Measurements from ENCODE around the gene FAM78A.
A peak's percentile ranks its signal among the peaks of the same experiment; 100 is the strongest.

Gene FAM78A

GRCh38 chr9:131276094-131276888 lies at the start of gene FAM78A:
FAM78A (minus strand) TSS chr9:131276510; CDS start chr9:131276179, 331 bp downstream.
- DNase-seq: peak; percentile 85

GRCh38 chr9:131324736-131325679 lies 48.7 kb upstream of the FAM78A start:
- DNase-seq: no peak

- no peak for DNase-seq
These were observed 47.3 kb upstream of the FAM78A start for GRCh38 chr9:131323629-131324028.

- DNase-seq: no peak
These were observed 43.8 kb upstream of the FAM78A start for GRCh38 chr9:131320031-131320685.

- no peak for DNase-seq
These were observed 43.2 kb upstream of the FAM78A start for GRCh38 chr9:131319486-131319885.

- DNase-seq: no peak
These were observed 42.1 kb upstream of the FAM78A start for GRCh38 chr9:131318231-131319085.

GRCh38 chr9:131312822-131313770 lies 36.8 kb upstream of the FAM78A start:
- DNase-seq: no peak

GRCh38 chr9:131312246-131312645 lies 35.9 kb upstream of the FAM78A start:
- no peak for DNase-seq

GRCh38 chr9:131310833-131311554 lies 34.7 kb upstream of the FAM78A start:
- no peak for DNase-seq

GRCh38 chr9:131309530-131310276 lies 33.4 kb upstream of the FAM78A start:
- DNase-seq: no peak

GRCh38 chr9:131308906-131309529 lies 32.7 kb upstream of the FAM78A start:
- no peak for DNase-seq

- no peak for DNase-seq
These were observed 32.1 kb upstream of the FAM78A start for GRCh38 chr9:131308452-131308851.

- no peak for DNase-seq
These were observed 31.7 kb upstream of the FAM78A start for GRCh38 chr9:131307974-131308373.

GRCh38 chr9:131306397-131307004 lies 30.2 kb upstream of the FAM78A start:
- DNase-seq: no peak

- no peak for DNase-seq
These were observed 28.5 kb upstream of the FAM78A start for GRCh38 chr9:131304676-131305355.

GRCh38 chr9:131303381-131304321 lies 27.3 kb upstream of the FAM78A start:
- no peak for DNase-seq
